Mucosa of rectum (tissue), 2 donors: ENCODE measurements around the gene CACNA1H.
"Not testable (repeated sequence)": the region's sequence is repeated elsewhere in the genome, so short reads cannot be mapped to it uniquely, and the experiment has no call there.

Source experiments
- H3K27ac ChIP-seq, 2 donors: one replicate each; pipeline ENCODE4 v1.7.0; 2013; ENCODE audit warnings: inconsistent platforms in 2 of 2, low read depth in 2 of 2, low read length in 2 of 2
- H3K27me3 ChIP-seq, 2 donors: one replicate each; pipeline ENCODE4 v1.7.0; 2013; ENCODE audit warnings: low read length in 2 of 2; ENCODE audit not compliant: control insufficient read depth in 2 of 2, insufficient read depth in 2 of 2
- H3K36me3 ChIP-seq, 2 donors: one replicate each; pipeline ENCODE4 v1.7.0; 2013; ENCODE audit warnings: low read length in 2 of 2; ENCODE audit not compliant: control insufficient read depth in 2 of 2, insufficient read depth in 2 of 2
- H3K4me1 ChIP-seq, 2 donors: one replicate each; pipeline ENCODE4 v1.7.0; 2013; ENCODE audit warnings: low read length in 2 of 2, mild to moderate bottlenecking in 1 of 2; ENCODE audit not compliant: control insufficient read depth in 2 of 2, insufficient read depth in 2 of 2
- H3K4me3 ChIP-seq, 2 donors: one replicate each; pipeline ENCODE4 v1.7.0; 2013; ENCODE audit warnings: low read length in 2 of 2
- H3K9ac ChIP-seq, 2 donors: one replicate each; pipeline ENCODE4 v1.7.0; 2013; ENCODE audit warnings: low read length in 2 of 2, low read depth in 1 of 2, mild to moderate bottlenecking in 1 of 2
- H3K9me3 ChIP-seq, 2 donors: one replicate each; pipeline ENCODE4 v1.7.0; 2013; ENCODE audit warnings: low read length in 2 of 2; ENCODE audit not compliant: control insufficient read depth in 2 of 2
- donor health status: healthy.
- donor health status: Normal muscosa, but diverticular disease.

Gene CACNA1H

GRCh38 chr16:1237990-1238389 is 85.1 kb downstream of the CACNA1H start:
- Histone ChIP-seq H3K27me3 (no peaks in the 10 kb centered on the region), H3K9me3 (no peaks in the 10 kb centered on the region), H3K4me3 (no peak overlapping the region), H3K27ac (no peak overlapping the region), H3K36me3 (no peaks in the 10 kb centered on the region), H3K9ac (no peak overlapping the region), H3K4me1 (no peaks in the 10 kb centered on the region)

- H3K4me1 ChIP-seq, H3K27me3 ChIP-seq, H3K9me3 ChIP-seq, H3K36me3 ChIP-seq, H3K9ac ChIP-seq, H3K27ac ChIP-seq, H3K4me3 ChIP-seq: not testable (repeated sequence)
Measured at GRCh38 chr16:1238909-1239308, 86.0 kb downstream of the CACNA1H start.

- not testable (repeated sequence) for H3K4me3 ChIP-seq, H3K27me3 ChIP-seq, H3K9me3 ChIP-seq, H3K4me1 ChIP-seq, H3K36me3 ChIP-seq, H3K27ac ChIP-seq, H3K9ac ChIP-seq
Measured at GRCh38 chr16:1239575-1239974, 86.7 kb downstream of the CACNA1H start.

- H3K9me3 ChIP-seq, H3K27ac ChIP-seq, H3K4me3 ChIP-seq, H3K4me1 ChIP-seq, H3K9ac ChIP-seq, H3K36me3 ChIP-seq, H3K27me3 ChIP-seq: not testable (repeated sequence)
Measured at GRCh38 chr16:1240436-1240835, 87.5 kb downstream of the CACNA1H start, which contains the start of gene TPSAB1. Gene TPSAB1, plus strand, starts transcription at chr16:1240705. Its CDS starts 234 bp downstream, at chr16:1240939.

GRCh38 chr16:1241081-1241480 is 88.2 kb downstream of the CACNA1H start:
- H3K9ac ChIP-seq, H3K27ac ChIP-seq: not testable (repeated sequence)

GRCh38 chr16:1243363-1243762 is 90.5 kb downstream of the CACNA1H start:
- not testable (repeated sequence) for H3K4me1 ChIP-seq, H3K27ac ChIP-seq, H3K4me3 ChIP-seq, H3K9ac ChIP-seq, H3K27me3 ChIP-seq, H3K36me3 ChIP-seq, H3K9me3 ChIP-seq

More at GRCh38 chr16:1241081-1241480, 88.2 kb downstream of the CACNA1H start:
- not testable (repeated sequence) for H3K27me3 ChIP-seq, H3K36me3 ChIP-seq, H3K9me3 ChIP-seq, H3K4me3 ChIP-seq, H3K4me1 ChIP-seq

- H3K27me3 ChIP-seq, H3K9me3 ChIP-seq, H3K36me3 ChIP-seq, H3K4me3 ChIP-seq, H3K4me1 ChIP-seq, H3K27ac ChIP-seq, H3K9ac ChIP-seq: not testable (repeated sequence)
Measured at GRCh38 chr16:1243907-1244850, 91.3 kb downstream of the CACNA1H start.

GRCh38 chr16:1244881-1245280 is 92.0 kb downstream of the CACNA1H start:
- Histone ChIP-seq H3K9ac (no peak overlapping the region), H3K27ac (no peak overlapping the region), H3K4me1 (no peaks in the 10 kb centered on the region), H3K27me3 (peaks cover 2 to 6% of the 10 kb centered on the region in 2 donors), H3K4me3 (no peak overlapping the region), H3K9me3 (no peaks in the 10 kb centered on the region), H3K36me3 (no peaks in the 10 kb centered on the region)

GRCh38 chr16:1245452-1246020 is 92.6 kb downstream of the CACNA1H start:
- H3K9ac ChIP-seq = no peak overlapping the region
- no peaks in the 10 kb centered on the region for H3K36me3 ChIP-seq
- H3K4me1 ChIP-seq = no peaks in the 10 kb centered on the region
- peaks cover 2 to 6% of the 10 kb centered on the region in 2 donors for H3K27me3 ChIP-seq
- no peak overlapping the region for H3K4me3 ChIP-seq
- H3K27ac ChIP-seq = no peak overlapping the region
- no peaks in the 10 kb centered on the region for H3K9me3 ChIP-seq

- H3K4me3 ChIP-seq, H3K4me1 ChIP-seq, H3K9me3 ChIP-seq, H3K27ac ChIP-seq, H3K27me3 ChIP-seq, H3K9ac ChIP-seq, H3K36me3 ChIP-seq: not testable (repeated sequence)
Measured at GRCh38 chr16:1247903-1248537, 95.1 kb downstream of the CACNA1H start.
